Activated naive CD8-positive, alpha-beta T cell treated with anti-CD3 and anti-CD28 coated beads, Interleukin-2, amount 50 U/mL, for 16 hours (primary cell): ENCODE results near the gene FSTL1.

Experiments
- DNase-seq: peaks from one replicate; pipeline ENCODE4 v3.0.0-alpha.2; 2020; ENCODE audit warnings: low read depth, low spot score

The FSTL1 gene

GRCh38 chr3:120468635-120469295, 18.0 kb upstream of the FSTL1 start:
- no peak for DNase-seq

GRCh38 chr3:120462409-120462959, 11.7 kb upstream of the FSTL1 start:
- no peak for DNase-seq

DNA sequence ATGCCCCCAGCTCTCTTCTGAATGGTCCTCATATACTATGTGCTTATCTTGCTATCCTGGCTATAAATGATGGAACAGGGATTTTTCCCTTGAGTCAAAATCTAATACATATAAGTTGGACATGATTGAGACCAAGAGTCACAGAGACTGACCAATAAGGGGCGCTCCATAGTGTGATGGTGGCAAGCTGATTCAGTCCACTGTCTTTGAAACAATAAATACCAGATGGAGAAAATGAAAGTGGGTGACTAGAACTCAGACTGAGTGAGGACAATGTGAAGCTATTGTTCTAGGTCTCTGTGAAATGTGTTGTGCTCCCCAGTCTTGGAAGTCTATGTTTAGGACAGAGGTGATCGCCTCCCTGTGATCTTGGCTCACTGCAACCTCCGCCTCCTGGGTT, 10.6 kb upstream of the FSTL1 start:
- DNase-seq = no peak

DNA sequence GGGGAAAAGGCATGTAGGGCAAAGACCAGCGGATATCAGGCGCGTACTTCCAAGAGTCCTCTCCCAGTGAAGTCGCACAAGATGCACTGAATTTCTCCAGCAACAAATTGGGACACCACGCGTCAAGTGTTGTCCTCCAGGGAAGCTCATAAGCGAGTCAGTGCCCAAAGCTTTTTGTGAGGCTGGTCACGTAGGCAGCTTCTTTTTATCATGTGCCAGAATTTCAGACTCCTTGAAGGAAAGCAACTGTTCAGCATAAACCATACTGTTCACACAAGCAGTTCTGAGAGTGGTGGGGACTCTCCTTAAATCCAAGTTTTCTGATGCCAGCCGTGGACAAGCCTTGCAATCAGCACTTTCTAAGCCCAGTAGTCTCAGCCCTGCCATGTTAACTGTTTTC, 10.1 kb upstream of the FSTL1 start:
- DNase-seq = no peak

DNA sequence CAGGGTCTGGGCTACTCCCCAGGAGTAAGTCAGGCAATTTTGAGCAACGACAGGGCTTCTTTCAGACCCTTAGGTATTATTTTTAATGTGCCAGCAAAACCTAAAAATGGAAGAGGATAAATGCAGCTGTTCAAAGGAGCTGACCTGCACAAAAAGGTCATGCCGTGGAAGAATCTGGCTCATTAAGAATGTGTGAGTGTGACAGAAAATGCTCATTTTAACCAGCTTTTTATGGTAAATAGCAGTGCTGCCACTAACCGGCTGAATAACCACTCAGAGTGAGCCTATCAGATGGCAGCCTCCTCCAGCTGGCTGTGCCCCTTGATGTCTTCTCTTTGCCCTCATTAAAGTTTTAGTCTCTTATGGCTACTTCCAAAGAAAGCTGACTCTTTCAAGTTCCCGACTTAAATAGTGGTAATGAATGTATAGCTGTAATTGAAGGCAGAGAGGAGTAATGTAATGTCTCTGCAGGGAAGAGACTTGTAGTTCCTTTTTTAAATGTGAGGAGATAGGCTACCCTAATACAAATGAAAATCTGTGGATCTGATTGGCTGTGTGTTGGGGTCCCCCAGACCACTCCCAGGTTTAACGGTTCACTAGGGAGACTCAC, 9.5 kb upstream of the FSTL1 start:
- no peak for DNase-seq

DNA sequence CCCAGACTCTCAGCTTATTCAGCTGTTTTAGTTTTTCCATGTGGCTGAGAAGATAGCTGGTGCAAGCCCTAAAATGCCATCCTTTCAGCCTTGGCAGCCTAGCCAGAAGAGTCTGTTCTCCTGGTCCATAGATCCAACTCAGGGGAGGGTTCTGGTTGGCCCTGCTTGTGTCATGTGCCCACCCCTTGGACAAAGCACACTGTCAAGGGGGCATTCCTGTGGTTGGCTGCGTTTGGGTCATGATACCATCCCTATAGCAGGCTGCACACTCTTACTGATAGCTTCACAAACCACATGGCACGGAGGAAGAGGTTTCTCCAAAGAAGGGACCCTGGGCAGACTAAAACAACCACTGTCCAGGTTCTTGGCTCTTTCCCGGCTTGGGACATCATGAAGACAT, 8.4 kb upstream of the FSTL1 start:
- no peak for DNase-seq

DNA sequence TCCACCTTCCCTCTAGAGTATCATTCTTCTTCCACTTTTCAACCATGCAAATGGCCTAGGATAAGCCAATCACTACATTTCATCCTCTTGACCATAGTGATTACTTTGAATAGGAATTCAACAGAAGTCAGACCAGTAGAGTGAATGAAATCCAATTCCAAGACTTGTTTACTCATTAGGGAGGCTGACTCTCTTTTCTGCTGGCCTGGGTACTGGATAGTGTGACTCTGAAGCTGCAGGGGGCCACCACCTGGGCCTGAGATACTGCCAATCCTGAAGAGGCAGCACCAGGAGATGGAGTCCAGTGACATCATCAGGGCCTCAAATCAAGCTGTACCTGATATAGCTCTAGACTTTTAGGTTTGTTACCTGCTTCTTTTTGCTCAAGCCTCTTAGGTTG, 7.0 kb upstream of the FSTL1 start:
- DNase-seq = no peak

DNA sequence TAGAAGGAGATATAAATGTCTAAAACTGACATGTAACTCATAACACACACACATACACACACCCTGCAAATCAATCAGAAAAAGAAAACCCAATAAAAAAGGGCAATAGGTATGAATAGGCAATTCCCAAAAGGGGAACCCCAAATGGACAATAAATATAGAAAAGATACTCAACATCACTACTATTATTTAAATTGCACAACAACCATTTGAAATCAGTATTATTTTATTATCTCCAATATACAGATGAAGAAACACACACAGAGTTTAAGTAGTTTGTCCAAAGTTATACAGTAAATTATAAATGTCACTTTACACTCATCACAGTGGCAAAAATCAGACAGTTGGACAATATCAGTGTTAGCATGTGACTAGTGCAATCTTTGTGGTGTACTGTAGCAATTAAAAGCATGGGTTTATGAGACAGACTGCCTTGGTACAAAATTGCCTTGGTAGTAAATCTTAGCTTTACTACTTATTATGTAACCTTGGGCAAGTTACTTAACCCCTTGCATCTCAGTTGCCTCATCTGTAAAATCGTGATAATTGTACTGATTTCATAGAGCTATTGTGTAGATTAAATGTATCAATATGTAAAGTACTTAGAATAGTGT, 3.4 kb upstream of the FSTL1 start:
- no peak for DNase-seq

DNA sequence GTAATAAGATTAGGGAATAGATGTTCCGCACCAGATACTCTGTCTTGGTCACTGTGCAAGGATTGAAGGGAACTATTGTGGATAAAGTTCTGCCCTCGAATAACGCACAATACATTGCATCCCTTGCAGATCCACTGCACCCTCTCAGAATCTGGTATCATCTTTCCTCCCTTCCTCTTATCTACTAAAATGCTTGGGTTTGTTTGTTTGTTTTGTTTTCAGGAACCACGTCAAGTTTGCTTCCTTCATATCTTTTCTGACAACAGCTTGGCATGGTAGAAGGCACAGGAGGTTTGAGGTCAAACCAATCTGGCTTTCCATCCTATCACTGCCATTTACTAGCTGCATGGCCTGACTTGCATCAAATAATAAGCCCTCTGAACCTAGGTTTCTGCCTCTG, 2.0 kb upstream of the FSTL1 start:
- no peak for DNase-seq

GRCh38 chr3:120451806-120452205, 1.0 kb upstream of the FSTL1 start:
- DNase-seq = no peak

GRCh38 chr3:120451272-120451761, 525 bp upstream of the FSTL1 start:
- DNase-seq = no peak

DNA sequence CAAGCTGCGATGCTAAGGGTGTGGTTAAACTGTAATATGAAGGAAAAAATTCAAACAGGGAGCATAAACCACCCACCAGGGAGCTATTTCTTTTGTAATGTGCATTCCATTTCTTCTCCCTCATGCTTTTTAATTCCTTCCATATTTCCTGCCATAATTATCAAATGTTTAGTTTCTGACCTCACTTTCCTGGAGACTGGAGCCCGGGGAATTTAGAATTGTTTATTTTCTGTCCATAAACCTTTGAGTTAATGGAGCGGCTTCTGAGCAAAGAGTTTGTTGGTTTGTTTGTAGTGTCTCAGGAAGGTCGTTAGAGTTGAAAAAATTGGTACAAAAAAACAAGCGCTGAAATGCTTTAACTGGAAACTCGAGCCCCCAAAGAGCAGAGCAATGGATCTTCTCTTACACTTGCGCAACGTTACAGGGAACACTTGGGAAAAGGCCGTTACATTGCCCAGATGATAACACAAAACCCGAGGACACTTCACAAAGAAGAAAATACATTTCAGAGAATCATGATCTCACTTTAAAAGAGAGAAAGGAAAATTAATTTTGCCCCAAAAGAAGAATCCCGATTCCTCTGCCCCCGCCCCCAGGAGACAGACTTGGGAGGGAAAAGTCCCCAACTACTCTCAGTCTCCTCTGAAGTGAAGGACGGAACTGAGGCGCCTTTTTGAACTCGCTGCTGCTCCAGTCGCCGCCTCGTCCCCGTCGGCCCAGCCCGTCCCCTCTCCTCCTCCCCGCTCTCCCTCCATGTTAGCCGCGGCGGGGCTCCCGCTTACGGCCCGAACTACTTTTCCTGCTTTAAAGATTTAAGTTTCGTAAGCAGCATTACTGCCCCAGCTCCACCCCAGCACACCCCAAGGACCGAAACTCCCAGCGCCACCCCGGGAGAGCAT, 842 bp downstream of the FSTL1 start:
- no peak for DNase-seq

DNA sequence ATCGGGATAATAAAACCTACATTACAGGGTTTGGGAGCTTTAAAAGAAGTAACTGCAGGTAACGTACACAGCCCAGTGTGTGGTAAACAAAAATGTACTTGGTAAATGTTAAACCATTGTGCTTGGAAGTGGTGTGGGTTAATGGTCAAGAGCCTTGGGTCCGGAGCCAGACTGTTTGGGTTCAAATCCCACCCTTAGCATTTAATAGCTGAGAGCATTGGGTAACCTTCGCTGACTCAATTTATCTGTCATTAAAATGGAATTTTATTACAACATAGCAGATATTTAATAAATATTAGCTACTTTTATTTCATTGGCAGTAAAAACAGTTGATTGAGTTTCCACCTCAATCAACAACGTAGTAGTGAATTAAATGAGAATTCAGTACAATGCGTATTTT, 1.5 kb downstream of the FSTL1 start:
- no peak for DNase-seq

DNA sequence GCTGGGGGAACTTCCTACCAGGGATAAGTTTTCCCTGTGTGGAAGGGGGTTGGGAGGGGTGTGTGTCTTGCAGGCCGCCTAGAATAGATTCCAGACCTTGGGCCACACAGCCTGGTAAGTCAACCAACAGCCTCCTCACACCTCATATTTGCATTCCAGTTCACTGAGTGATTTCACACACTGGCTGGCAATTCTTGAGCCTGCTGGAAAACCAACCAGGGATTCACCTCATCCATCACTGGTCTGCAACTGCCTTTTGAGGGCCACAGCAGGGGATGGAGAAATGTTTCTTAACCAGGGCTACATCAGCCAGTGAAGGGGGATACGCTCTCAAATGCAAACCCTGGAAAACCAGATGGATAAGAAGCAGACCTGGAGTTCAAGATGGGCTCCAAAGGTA, 2.0 kb downstream of the FSTL1 start:
- DNase-seq = no peak

DNA sequence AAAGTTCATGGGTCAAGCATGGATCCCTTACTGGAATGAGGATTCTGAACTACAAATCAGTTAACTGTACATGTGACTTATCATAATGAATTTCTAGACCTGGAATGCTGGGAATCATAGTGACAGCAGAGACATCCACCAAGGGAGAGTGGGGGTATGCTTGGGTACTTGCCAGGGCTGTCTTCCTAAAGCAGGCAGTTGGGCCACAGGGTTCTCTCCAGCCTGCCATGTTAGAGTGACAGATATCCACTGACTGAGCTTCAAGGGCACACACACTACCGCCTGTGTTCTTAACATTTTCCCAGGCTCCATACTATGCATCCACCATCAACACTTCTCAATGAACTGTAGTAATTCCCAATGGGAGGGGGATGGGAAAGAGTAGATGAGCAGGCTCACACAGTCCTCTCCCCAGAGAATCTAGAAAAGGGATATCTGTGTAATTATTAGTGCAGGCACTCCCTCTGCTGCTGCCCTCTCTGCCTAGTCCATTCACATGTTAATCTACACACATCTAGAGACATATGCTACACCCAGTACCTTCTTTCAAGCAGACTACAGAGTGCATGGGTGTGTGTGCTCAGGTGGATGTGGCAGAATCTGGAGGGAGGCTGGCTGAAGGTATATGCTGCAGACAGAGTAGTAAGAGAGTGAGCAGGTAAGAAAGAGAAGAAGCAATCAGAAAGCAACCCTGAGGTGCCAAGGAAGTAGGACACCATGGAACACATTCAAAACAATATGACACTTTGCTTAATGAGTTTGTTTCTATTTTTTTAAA, 3.7 kb downstream of the FSTL1 start:
- no peak for DNase-seq

DNA sequence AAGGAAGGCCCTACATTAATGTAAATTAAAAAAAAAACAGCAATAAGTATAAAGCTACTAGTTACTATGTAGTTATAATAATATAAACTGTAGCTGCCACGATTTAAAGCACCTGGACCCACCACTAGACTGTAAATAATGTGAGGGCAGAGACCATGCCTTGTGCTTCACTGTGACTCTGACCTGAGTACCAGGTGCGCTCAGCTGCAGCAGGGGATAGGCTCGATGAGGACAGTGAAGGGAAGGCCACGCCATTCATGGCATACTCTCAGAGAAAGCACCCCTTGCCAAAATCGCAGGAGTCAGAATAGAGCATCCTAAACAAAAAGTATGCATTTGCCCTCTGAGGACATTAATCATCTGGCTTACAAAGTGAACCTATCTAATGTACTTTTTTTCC, 5.1 kb downstream of the FSTL1 start:
- DNase-seq = no peak

GRCh38 chr3:120443626-120444123, 7.1 kb downstream of the FSTL1 start:
- no peak for DNase-seq

- DNase-seq = no peak
Measured at GRCh38 chr3:120442975-120443517, 7.7 kb downstream of the FSTL1 start.

- no peak for DNase-seq
Measured at GRCh38 chr3:120441776-120442175, 9.0 kb downstream of the FSTL1 start.

- no peak for DNase-seq
Measured at GRCh38 chr3:120440762-120441161, 10.0 kb downstream of the FSTL1 start.
